Astrocyte of the hippocampus (primary cell): Measurements from ENCODE around the gene GRB10.
"Not testable (repeated sequence)": the region's sequence is repeated elsewhere in the genome, so short reads cannot be mapped to it uniquely, and the experiment has no call there.

Experiments used
- DNase-seq: peaks from one replicate; pipeline ENCODE4 v3.0.0; 2011; ENCODE audit warnings: low read depth, low spot score

The GRB10 gene

GRCh38 chr7:50584793-50585408 lies 197.8 kb downstream of the GRB10 start:
- DNase-seq: no peak

- no peak for DNase-seq
Measured at GRCh38 chr7:50584386-50584785, 198.3 kb downstream of the GRB10 start.

GRCh38 chr7:50583295-50583694 lies 199.4 kb downstream of the GRB10 start:
- not testable (repeated sequence) for DNase-seq

- DNase-seq: not testable (repeated sequence)
Measured at GRCh38 chr7:50582271-50582670, 200.4 kb downstream of the GRB10 start.

- not testable (repeated sequence) for DNase-seq
Measured at GRCh38 chr7:50580666-50581065, 202.0 kb downstream of the GRB10 start.

- DNase-seq: no peak
Measured at GRCh38 chr7:50580057-50580456, 202.6 kb downstream of the GRB10 start.

- not testable (repeated sequence) for DNase-seq
Measured at GRCh38 chr7:50578105-50578504, 204.6 kb downstream of the GRB10 start.

GRCh38 chr7:50577569-50577968 lies 205.1 kb downstream of the GRB10 start:
- DNase-seq: no peak

- DNase-seq: not testable (repeated sequence)
Measured at GRCh38 chr7:50576388-50576787, 206.3 kb downstream of the GRB10 start.

- DNase-seq: no peak
Measured at GRCh38 chr7:50567715-50568261, 214.9 kb downstream of the GRB10 start.

GRCh38 chr7:50565977-50566376 lies 216.7 kb downstream of the GRB10 start:
- no peak for DNase-seq

GRCh38 chr7:50565559-50565916 lies 217.2 kb downstream of the GRB10 start:
- DNase-seq: no peak

- DNase-seq: no peak
Measured at GRCh38 chr7:50564640-50565558, 217.8 kb downstream of the GRB10 start, which contains the start of gene DDC. TSS of gene DDC (minus strand) at chr7:50565405. CDS start at chr7:50544085, 21,320 bp downstream.

- no peak for DNase-seq
Measured at GRCh38 chr7:50564171-50564570, 218.5 kb downstream of the GRB10 start.

- DNase-seq: no peak
Measured at GRCh38 chr7:50562136-50562535, 220.6 kb downstream of the GRB10 start.

- no peak for DNase-seq
Measured at GRCh38 chr7:50560865-50561351, 221.8 kb downstream of the GRB10 start.

- no peak for DNase-seq
Measured at GRCh38 chr7:50559881-50560280, 222.8 kb downstream of the GRB10 start.

- DNase-seq: no peak
Measured at GRCh38 chr7:50558294-50559053, 224.2 kb downstream of the GRB10 start.

GRCh38 chr7:50557099-50557498 lies 225.6 kb downstream of the GRB10 start:
- DNase-seq: no peak

GRCh38 chr7:50556247-50556991 lies 226.3 kb downstream of the GRB10 start:
- no peak for DNase-seq

GRCh38 chr7:50555594-50556140 lies 227.0 kb downstream of the GRB10 start:
- no peak for DNase-seq
